Stimulated activated CD4-positive, alpha-beta T cell treated with anti-CD3 and anti-CD28 coated beads, Interleukin-4, amount 100 ng/mL, for 4 hours (primary cell): ENCODE results near the gene LRBA.
"Not testable (repeated sequence)": the region's sequence is repeated elsewhere in the genome, so short reads cannot be mapped to it uniquely, and the experiment has no call there.

Experiments used
- DNase-seq, 2 experiments: peaks; one replicate each; pipeline ENCODE4 v3.0.0-alpha.2; 2020

The LRBA gene, protein sequence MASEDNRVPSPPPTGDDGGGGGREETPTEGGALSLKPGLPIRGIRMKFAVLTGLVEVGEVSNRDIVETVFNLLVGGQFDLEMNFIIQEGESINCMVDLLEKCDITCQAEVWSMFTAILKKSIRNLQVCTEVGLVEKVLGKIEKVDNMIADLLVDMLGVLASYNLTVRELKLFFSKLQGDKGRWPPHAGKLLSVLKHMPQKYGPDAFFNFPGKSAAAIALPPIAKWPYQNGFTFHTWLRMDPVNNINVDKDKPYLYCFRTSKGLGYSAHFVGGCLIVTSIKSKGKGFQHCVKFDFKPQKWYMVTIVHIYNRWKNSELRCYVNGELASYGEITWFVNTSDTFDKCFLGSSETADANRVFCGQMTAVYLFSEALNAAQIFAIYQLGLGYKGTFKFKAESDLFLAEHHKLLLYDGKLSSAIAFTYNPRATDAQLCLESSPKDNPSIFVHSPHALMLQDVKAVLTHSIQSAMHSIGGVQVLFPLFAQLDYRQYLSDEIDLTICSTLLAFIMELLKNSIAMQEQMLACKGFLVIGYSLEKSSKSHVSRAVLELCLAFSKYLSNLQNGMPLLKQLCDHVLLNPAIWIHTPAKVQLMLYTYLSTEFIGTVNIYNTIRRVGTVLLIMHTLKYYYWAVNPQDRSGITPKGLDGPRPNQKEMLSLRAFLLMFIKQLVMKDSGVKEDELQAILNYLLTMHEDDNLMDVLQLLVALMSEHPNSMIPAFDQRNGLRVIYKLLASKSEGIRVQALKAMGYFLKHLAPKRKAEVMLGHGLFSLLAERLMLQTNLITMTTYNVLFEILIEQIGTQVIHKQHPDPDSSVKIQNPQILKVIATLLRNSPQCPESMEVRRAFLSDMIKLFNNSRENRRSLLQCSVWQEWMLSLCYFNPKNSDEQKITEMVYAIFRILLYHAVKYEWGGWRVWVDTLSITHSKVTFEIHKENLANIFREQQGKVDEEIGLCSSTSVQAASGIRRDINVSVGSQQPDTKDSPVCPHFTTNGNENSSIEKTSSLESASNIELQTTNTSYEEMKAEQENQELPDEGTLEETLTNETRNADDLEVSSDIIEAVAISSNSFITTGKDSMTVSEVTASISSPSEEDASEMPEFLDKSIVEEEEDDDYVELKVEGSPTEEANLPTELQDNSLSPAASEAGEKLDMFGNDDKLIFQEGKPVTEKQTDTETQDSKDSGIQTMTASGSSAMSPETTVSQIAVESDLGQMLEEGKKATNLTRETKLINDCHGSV (N-terminal part only)

DNA sequence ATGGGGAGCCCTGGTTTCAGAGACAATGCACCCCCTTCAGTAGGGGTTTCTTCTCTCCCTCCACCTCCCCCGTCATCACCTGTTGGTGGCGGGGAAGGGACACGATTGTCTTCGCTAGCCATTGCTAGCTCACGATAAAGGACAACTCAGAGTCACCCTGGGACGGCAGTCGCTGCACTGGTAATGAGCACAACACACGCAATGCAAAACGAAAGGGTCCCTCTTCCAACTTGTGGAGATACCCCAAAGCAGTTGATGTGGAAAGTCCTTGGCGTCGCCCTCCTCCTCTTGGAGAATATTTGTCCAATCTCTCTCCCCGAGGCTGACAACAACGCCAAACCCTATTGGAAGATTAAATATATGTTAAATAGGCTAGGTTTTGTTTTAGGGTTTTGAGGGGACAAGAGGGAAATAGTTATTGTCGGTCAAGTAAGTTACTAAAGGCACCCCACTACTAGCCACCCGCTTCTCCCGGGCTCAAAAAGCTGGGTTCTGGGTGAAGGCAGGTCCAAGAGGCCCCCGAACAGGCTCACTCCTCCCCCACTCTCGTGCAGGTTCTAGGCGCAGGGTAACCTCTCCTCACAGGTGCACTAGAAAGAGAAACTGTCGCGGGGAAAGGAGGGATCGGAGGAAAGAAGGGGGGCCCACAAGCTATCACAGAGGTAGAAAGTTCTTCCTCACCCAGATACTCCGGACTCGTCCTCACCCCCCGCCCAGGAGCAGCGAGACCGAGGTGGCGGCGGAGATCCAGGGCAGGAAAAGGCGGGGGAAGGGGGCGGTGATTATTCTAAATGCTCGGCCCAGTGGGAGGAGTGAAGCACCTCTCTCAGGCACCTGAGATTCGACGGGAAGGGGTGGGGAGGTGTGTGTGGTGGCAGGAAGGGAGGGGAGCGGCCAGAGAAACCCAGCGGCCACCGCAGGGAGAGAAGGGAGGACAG, at the start of gene LRBA:
Gene LRBA, minus strand, starts transcription at position 764 of the 938 bp plus-strand sequence. Its CDS starts 642 bp downstream, at position 122.
- DNase-seq: peak; percentile 77 to 82

DNA sequence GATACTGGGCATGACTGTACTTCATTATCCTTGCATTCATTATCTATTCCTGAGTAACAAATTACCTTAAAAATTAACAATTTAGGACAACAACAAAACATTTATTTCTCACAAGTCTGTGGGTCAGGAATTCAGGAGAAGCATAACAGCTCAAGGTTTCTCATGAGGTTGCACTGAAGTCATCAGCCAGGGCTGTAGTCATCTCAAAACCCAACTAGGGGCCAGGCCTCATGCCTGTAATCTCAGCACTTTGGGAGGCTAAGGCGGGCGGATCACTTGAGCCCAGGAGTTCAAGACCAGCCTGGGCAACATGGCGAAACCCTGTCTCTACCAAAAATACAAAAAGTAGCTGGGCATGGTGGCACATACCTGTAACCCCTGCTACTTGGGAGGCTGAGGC, 48.1 kb upstream of the LRBA start:
- DNase-seq: not testable (repeated sequence)

DNA sequence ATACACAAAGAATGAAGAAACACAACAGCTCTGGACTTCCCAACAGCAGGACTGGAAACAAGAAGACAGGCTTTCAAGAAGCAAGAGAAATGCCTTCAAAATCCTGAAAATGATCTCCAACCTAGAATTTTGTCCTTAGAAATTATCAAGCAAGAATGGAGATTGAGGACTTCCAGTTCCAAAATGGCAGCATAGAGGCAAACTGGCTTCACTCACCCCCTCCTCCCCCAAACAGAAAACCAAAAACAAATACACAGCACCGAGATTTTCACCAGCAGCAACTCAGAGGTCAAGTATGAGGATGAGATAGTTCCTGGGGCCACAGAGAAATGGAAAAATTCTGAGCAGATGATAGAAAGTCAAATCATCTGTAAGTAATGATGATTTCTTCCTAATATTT, 40.5 kb upstream of the LRBA start:
- DNase-seq: no peak

DNA sequence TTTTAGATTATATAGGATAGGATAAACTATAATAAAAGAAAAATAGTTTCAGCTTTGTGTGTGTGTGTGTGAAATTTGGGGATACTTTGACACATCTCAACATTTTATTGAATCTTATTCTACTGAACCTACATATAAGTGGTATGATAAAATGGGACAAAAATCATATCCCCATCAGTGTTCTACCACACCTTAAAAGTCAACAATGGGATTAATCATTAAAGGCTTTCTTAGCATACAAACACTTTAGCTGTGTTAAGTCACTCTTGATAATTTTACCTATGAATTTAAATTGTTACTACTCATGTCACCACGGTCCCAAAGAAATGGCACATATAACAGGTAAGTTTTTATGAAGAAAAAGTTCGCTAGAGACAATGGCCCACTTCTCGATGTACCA, 37.7 kb upstream of the LRBA start:
- DNase-seq: no peak

DNA sequence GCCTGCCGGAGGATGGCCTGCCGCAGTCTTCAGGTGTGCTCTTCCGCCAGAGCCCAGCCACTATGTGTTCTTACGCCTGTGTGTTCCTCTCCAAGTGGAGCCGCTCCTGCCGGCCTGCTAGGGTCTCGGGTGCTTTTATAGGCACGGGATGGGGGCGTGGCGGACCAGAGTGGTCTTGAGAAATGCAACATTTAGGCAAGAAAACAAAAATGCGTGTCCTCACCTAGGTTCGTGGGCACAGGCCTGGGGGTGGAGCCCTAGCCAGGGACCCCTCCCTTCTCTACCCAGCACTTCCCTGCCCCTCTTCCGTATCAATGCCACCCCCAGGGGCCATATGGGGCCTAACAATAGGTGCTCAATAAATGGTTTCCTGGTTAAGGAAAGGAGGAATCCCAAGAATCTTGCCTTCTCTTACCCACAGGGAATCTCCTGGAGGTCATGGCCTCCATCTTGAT, 34.4 kb upstream of the LRBA start:
- DNase-seq: no peak

DNA sequence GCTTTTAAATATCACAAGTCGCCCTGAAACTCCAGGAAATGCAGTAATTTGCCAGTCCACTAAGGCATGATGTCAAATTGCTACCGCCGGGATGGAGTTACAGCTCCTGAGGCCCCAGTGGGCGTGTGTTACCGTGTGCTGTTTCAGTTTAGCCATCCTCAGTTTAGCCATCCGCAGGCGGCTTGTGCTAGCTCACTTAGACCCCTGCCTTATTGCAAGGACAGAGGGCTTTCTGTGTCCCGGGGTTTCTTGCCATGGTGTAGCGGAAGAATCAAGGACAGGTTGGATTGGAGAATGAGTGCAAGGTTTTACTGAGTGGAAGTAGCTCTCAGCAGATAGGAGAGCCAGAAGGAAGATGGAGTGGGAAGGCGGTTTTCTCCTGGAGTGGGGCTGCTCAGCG, 33.8 kb upstream of the LRBA start:
- no peak for DNase-seq

DNA sequence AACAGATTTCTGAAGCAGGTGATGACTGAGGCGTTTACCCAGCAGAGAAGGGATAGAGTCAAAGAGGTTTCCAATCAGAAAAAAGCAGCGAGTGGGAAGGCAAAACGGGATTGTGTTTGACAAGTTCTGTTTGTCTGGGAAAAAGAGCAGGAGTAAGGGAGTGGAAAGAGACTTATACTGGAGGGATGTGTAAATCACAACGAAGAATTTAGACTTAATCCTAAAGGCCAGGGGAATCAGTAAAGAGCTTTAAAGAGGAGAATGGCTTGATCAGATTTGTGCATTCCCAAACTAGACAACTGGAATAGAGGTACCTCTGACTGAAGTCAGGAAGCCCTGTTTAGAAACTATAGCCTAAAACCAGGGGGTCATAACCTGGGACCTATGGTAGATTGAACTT, 31.5 kb upstream of the LRBA start:
- DNase-seq: no peak

DNA sequence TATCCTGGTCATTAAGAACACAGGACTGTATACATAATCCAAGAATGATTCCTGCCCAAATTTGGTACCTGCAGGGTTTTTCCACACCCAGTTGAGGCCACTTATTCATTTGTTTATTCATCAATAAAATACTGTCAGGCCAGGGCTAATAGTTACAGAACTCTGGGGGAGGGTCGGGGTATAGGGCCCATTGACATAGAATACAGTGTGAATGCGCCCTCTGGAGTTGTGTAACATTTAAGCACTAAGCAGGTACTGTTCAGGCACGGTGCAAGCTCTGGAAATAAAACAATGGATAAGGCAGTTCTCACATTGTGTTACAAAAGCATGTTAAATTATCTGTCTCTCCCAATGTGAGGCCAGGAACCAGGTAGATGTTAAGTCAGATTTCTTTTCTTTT, 30.8 kb upstream of the LRBA start:
- no peak for DNase-seq

DNA sequence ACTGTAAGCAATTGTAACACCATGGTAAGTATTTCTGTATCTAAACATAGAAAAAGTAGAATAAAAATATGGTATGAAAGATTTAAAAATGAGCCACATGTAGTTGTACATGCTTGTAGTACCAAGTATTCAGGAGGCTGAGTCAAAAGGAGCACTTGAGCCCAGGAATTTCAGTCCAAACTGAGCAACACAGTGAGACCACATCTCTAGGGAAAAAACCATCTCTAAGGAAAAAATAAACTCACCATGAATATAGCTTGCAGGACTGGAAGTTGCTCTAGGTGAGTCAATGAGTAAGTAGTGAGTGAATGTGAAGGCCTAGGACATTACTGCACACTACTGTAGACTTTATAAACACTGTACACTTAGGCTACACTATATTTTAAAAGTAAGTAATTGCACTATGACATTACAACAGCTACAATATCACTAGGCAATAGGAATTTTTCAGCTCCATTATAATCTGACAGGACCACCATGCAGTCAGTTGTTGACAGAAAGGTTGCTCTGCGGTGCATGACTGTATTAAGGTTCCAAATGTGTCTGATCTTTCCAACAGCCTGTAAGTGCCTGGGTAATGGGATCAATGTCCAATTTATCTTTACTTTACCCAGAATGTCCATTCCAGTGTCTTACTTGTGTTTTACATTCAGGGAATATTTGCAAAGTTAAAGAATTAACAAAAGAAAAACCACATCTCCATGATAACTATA, 28.9 kb upstream of the LRBA start:
- no peak for DNase-seq

DNA sequence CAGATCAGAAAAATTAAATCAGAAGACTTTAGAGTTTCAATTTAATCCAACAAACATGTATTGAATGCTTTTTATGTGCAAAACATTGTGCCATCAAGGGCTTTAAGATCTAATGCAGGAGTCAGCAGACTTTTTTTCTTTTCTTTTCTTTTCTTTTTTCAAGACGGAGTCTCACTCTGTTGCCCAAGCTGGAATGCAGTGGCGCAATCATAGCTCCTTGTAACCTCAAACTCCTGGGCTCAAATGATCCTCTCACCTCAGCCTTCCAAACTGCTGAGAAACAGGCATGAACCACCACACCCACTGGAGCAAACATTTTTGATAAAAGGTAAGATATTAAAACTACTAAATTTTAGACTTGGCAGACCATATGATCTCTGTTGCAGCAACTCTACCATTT, 24.6 kb upstream of the LRBA start:
- DNase-seq: no peak

DNA sequence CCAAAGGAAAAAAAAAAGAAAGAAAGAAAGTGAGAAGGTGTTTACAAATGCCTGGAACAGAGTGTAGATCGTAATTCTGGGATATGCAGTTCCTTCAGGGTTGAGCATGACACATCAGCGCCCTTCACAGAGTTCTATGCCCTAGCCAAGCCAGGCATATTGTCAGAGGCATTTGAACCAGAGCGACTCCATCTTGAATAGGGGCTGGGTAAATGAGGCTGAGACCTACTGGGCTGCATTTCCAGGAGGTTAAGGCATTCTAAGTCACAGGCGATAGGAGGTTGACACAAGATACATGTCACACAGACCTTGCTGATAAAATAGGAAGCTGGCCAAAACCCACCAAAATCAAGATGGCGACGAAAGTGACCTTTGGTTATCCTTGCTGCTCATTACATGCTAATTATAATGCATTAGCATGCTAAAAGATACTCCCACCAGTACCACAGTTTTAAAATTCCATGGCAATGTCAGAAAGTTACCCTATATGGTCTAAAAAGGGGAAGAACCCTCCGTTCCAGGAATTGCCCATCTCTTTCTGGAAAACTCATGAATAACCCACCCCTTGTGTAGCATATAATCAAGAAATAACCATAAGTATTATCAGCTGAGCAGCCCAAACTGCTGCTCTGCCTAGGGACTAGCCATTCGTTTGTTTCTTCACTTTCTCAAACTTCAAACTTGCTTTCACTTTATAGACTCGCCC, 23.5 kb upstream of the LRBA start:
- DNase-seq: no peak

DNA sequence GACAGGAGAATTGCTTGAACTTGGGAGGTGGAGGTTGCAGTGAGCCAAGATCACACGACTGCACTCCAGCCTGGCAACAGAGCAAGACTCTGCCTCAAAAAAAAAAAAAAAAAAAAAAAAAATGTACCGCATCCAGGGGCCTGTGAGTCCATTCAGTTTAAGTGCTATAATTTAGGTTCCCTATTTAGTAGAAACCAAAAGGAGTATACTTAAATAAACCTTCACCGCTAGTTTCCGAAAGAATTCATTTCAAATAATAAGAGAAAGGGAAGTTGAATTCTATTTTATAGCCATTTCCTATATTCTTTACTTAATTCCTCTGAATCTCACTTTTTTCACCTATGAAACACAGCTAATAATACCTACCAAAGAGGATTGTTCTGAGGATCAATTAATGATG, 20.8 kb upstream of the LRBA start:
- DNase-seq: no peak

DNA sequence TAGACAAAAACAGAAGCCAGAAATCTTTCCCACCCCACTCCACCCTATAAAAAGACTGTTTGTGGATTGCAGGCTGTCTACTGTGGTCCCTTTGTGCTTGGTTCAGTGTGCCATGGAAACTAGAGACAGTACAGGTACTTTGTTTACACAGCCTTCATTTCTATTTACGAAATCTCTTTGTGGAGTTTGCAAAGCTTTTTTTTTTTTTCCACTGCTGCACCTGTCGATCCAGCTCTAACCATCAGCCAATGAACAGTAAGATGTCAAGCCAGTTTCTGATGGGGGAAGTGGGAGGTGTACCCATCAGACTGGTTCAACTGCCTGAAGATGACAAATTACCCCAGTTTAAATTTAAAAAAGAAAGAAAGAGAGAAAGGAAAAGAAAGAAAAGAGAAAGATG, 20.2 kb upstream of the LRBA start:
- no peak for DNase-seq

DNA sequence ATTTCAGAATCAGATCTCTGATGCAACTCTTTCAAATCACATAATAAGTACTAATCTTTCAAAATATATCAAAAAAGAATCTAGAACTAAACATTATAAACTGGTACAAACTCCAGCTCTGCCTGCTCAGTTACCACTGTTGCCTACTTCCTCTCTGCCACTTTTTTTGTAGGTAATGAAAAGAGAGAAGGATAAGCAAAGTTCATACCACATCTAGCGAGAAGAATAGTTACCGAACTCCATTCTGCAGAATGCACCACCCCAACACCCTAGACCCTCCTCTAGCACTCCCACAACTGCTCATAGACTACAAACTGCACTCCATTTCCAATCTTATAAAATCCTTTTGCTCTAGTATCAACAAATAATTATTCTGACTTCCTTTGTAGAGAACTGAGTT, 19.7 kb upstream of the LRBA start:
- no peak for DNase-seq

DNA sequence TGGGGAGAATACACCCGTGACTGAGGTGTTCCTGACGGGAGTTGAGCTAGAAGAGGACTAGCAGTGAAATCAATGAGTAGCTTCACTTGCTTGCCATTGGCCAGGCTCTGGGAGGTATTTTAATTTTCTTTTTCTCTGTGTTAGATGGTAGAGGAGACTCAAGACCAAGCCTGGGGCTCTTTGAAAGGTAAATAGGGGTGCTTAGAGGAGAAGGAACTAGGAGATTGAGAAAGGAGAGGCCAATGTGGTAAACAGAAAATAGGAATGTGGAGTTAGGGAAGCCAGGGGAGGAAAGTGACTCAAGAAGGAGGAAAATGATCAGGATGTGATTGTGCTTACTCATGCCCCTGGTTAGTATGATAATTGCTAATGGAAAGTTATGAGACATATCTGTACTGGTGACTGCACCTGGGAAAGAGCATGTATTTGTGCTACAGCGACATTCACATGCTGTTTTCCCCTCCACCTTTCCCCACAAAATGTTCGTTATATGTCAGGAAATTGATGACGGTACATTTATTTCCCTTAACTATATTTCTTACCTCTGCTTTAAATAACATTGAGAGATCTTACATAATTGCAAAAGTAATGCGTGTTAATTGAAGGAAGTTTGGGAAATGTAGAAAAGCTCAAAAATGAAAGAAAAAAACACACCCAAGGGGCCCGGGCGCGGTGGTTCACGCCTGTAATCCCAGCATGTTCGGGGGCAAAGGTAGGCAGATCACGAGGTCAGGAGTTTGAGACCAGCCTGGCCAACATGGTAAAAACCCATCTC, 16.9 kb upstream of the LRBA start:
- peak in 1 of 2 experiments; percentile 16 for DNase-seq

DNA sequence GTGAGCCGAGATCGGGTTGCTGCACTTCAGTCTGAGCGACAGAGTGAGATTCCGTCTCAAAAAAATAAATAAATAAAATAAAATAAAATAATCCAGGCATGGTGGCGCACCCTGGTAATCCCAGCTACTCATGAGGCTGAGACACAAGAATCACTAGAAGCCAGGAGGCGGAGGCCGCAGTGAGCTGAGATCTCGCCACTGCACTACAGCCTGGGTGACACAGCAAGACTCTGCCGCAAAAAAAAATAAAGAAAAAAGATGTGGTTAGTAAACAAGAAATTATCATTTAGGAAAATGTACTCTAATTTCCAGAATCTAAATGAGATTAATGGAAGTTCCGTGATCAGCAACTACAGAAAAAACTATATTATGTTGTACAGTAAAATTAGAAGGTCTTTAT, 14.5 kb upstream of the LRBA start:
- DNase-seq: peak in 1 of 2 experiments; percentile 24

DNA sequence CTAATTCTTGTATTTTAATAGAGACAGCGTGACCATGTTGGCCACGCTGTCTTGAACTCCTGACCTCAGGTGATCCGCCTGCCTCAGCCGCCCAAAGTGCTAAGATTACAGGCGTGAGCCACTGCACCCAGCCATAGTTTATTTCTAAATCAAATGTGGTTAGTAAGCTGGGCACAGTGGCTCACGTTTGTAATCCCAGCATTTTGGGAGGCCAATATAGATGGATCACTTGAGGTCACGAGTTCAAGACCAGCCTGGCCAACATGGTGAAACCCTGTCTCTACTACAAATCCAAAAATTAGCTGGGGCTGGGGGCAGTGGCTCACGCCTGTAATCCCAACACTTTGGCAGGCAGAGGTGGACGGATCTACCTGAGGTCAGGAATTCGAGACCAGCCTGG, 13.9 kb upstream of the LRBA start:
- DNase-seq: not testable (repeated sequence)

DNA sequence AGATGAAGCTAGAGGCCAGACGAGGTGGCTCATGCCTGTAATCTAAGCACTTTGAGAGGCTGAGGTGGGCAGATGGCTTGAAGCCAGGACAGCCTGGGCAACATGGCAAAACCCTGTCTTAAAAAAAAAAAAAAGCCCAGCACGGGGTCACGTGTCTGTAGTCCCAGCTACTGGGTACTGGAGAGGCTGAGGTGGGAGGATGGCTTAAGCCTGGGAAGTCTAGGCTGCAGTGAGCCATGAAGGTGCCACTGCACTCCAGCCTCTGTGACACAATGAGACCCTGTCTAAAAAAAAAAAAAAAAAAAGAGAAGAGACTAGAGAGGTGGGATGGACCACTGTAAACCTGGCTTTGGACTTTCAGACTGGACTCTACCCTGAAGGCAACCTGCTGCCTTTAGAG, 10.7 kb upstream of the LRBA start:
- no peak for DNase-seq

DNA sequence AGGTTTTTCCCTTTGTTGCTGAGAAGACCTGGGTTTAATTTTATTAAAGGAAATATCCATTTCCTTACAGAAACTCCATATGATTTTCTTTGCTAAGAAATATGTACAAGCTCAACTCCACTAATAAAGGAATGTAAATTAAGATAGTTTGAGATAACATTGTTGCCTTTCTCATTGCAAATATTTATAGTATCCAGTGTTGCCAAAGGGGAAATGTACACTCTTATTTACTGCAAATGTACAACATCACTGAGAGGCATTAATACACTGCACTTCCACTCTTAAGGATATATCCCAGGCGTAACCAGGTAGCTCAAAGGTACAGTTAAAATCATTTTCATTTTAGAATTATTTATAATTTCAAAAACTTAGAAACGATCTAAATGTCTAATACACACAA, 7.5 kb upstream of the LRBA start:
- DNase-seq: no peak
